ENCODE data around the gene TMEM100. TPM values are rescaled to one million over a fixed set of nuclear protein-coding genes. Genes with fewer than 3 reads are reported as not detected.
A peak's percentile ranks its signal among the peaks of the same experiment; 100 is the strongest.

TMEM100 gene
- total and polyA plus RNA-seq, 2 experiments from 2014 or later: 0.39 TPM; not detected in 1

DNA sequence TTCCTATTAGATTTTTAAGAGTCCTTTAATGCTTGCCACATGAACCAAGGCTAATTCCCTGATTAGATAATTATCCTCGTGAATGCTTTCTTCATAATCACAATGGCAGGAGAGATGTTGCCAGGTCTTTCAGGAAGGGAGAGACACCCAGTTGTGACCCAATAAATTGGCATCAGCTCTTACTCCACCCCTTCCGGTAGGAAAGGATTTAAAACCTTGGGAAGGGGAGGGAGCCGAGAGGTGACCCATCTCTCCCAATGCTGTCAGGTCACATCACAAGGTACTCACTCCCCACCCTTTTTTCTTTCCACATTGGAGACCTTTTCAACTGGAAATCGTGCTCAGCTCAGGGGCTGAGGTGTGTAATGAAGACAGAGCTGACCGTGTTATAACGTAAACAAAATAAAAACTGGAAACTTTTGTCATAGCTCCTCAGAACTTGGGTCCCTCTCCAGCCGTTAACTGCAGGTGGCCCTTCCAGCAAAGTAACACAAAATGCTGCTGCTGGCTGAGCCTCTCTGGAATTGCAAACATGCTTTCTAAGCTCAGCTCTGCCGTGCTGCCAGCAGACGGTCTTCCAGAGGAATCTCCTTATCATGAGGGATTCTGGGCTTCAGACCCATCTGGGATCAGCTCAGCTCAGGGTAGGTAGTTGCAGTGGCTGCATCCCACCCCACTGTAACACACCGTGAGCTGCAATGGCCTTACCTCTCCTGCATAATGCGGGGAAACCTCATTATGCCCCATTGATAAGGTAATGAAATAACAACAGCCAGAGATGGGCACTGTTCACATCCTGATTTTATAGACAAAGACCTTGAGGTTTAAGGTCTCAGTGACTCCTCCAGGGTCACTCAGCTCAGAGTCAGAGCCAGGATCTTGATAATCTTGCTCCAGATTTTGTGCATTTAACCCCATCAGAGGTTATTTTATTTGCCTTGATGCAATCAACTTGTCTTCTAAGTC, 15.6 kb downstream of the TMEM100 start:
- TF ChIP-seq, protein P1, sequence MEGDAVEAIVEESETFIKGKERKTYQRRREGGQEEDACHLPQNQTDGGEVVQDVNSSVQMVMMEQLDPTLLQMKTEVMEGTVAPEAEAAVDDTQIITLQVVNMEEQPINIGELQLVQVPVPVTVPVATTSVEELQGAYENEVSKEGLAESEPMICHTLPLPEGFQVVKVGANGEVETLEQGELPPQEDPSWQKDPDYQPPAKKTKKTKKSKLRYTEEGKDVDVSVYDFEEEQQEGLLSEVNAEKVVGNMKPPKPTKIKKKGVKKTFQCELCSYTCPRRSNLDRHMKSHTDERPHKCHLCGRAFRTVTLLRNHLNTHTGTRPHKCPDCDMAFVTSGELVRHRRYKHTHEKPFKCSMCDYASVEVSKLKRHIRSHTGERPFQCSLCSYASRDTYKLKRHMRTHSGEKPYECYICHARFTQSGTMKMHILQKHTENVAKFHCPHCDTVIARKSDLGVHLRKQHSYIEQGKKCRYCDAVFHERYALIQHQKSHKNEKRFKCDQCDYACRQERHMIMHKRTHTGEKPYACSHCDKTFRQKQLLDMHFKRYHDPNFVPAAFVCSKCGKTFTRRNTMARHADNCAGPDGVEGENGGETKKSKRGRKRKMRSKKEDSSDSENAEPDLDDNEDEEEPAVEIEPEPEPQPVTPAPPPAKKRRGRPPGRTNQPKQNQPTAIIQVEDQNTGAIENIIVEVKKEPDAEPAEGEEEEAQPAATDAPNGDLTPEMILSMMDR (IDR thresholded peaks at IDR 0.05; ENCODE audit: low read depth, low read length): no peak
- H3K36me3 ChIP-seq: no peaks in the 10 kb centered on the region
- no peaks in the 10 kb centered on the region for H3K9me3 ChIP-seq (ENCODE audit: low read depth)
- no peak overlapping the region for H3K27ac ChIP-seq
- H3K4me1 ChIP-seq (ENCODE audit: low read depth): peaks cover 8% of the 10 kb centered on the region
- peak in 1 of 2 donors; percentile 43 for DNase-seq (ENCODE audit: low read depth in 1 of 2, low spot score in 1 of 2)
- no peak overlapping the region for H3K4me3 ChIP-seq
- no peaks in the 10 kb centered on the region for H3K27me3 ChIP-seq

DNA sequence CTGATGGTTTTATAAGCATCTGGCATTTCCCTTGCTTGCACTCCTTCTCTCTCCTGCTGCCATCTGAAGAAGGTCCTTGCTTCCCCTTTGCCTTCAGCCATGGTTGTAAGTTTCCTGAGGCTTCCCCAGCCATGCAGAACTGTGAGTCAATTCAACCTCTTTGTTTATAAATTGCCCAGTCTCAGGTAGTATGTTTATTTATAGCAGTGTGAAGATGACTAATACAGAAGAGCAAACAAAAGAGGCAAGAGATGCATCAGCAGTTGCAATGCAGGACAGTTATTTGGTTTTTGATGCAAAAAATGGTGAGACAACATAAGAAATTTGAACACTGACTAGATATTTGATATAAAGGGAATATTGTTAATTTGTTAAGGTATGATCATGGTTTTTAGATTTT, 16.8 kb downstream of the TMEM100 start:
- TF ChIP-seq, protein P1 (IDR thresholded peaks at IDR 0.05; ENCODE audit: low read depth, low read length): no peak
- Histone ChIP-seq H3K27ac (no peak overlapping the region), H3K4me1 (ENCODE audit: low read depth) (peaks cover 8% of the 10 kb centered on the region), H3K9me3 (ENCODE audit: low read depth) (no peaks in the 10 kb centered on the region), H3K27me3 (no peaks in the 10 kb centered on the region), H3K4me3 (no peak overlapping the region), H3K36me3 (no peaks in the 10 kb centered on the region)
- DNase-seq (ENCODE audit: low read depth in 1 of 2, low spot score in 1 of 2): no peak

DNA sequence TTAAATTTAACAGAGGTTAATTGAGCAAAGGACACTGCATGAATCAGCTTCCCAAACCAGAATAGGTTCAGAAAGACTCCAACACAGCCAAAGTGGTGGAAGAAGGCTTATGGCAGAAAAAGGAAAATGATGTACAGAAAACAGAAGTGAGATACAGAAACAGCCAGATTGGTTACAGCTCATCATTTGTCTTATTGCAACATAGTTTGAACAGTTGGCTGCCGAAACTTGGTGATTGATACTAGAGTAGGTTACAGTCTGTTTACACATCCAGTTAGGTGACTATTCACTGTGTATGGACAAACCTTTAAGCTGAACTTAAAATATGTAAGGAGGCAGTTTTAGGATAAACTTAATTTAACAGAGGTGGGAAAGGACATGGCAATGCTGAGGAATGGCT, 18.3 kb downstream of the TMEM100 start:
- H3K27me3 ChIP-seq: no peaks in the 10 kb centered on the region
- H3K4me3 ChIP-seq: no peak overlapping the region
- peaks cover 8% of the 10 kb centered on the region for H3K4me1 ChIP-seq (ENCODE audit: low read depth)
- TF ChIP-seq, protein P1 (IDR thresholded peaks at IDR 0.05; ENCODE audit: low read depth, low read length): no peak
- H3K27ac ChIP-seq: no peak overlapping the region
- DNase-seq (ENCODE audit: low read depth in 1 of 2, low spot score in 1 of 2): no peak
- H3K36me3 ChIP-seq: no peaks in the 10 kb centered on the region
- no peaks in the 10 kb centered on the region for H3K9me3 ChIP-seq (ENCODE audit: low read depth)

DNA sequence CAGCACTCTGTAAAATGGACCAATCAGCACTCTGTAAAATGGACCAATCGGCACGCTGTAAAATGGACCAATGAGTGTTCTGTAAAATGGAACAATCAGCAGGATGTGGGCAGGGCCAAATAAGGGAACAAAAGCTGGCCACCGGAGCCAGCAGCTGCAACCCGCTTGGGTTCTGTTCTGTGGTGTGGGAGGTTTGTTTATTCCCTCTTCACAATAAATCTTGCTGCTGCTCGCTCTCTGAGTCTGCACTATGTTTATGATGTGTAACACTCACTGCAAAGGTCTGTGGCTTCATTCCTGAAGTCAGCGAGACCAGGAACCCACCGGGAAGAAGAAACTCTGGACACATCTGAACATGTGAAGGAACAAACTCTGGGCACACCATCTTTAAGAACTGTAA, 20.5 kb downstream of the TMEM100 start:
- Histone ChIP-seq H3K27me3 (no peaks in the 10 kb centered on the region), H3K4me3 (no peak overlapping the region), H3K27ac (no peak overlapping the region), H3K9me3 (ENCODE audit: low read depth) (no peaks in the 10 kb centered on the region), H3K36me3 (no peaks in the 10 kb centered on the region), H3K4me1 (ENCODE audit: low read depth) (peaks cover 5% of the 10 kb centered on the region)
- DNase-seq (ENCODE audit: low read depth in 1 of 2, low spot score in 1 of 2): no peak
- TF ChIP-seq, protein P1 (IDR thresholded peaks at IDR 0.05; ENCODE audit: low read depth, low read length): no peak

DNA sequence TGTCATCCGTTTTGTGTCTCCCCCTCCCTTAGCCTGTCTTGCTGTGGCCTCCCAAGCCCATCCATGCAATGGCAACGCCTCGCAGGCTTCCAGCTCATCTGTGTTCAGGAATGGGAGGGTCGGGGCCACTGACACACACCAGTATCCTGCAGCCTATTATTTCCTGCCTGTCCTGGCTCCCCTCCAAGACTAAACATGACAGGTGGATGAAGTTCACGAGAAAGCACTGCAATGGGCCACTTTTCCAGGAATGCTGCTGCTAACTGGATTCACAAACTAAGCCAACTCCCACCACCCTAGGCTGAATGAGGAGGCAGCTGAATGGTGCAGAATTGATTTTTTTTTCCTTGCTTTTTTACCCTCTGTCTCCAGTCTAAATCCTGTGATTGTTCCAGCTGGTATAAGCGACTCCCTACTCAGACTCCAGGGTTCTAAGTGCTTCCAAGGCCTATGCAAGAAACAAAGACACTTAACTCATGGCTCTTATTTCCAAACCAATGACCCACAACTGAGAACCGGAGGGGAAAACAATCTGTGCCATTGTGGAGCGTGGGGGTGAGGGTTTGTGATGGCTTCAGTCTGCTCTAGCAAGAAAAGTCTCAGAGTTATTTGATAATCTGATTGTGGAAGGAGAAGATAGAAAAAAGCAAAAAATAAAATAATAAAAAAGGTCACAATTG, 23.3 kb downstream of the TMEM100 start:
- Histone ChIP-seq H3K36me3 (no peaks in the 10 kb centered on the region), H3K27me3 (no peaks in the 10 kb centered on the region), H3K27ac (no peak overlapping the region), H3K4me3 (no peak overlapping the region), H3K4me1 (ENCODE audit: low read depth) (no peaks in the 10 kb centered on the region), H3K9me3 (ENCODE audit: low read depth) (no peaks in the 10 kb centered on the region)
- TF ChIP-seq, protein P1 (IDR thresholded peaks at IDR 0.05; ENCODE audit: low read depth, low read length): no peak
- DNase-seq (ENCODE audit: low read depth in 1 of 2, low spot score in 1 of 2): no peak
